ENCODE results near the gene IQCC. TPM values are rescaled to one million over a fixed set of nuclear protein-coding genes. Genes with fewer than 3 reads are reported as not detected.

Gene IQCC
- total and polyA plus RNA-seq, 2 donors (not counting 1 experiment from before 2014, with no cell fraction given): 2.0 to 2.3 TPM

DNA sequence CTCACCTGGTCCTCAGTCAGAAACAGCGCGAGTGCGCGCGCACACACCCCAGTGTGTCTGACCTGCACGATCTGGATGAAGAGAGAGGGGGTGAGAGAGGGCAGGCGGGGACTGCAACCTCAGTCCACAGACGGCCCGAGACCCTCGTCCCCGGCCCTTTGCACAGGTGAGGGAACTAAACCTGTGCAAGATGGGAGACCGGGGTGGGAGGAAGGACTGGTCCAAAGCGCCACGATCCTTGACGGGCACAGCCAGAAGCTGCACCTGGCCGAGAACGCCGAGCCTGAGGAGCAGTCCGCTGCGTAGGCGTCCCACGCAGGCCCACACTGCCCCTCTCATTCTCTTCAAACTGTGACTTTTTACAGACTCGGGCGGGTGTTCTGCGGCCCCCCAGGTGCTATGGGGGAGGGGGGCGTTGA lies 519 bp upstream of the IQCC start:
- Histone ChIP-seq H3K4me2 (ENCODE audit: extremely low read depth, insufficient read depth, low read length) (peak overlapping the region; percentile 99), H3K9ac (ENCODE audit: insufficient read depth, low read length) (peak overlapping the region; percentile 91), H3K9me3 (ENCODE audit: control insufficient read depth, insufficient read depth, low read depth, low read length) (no peaks in the 10 kb centered on the region), H3K27me3 (ENCODE audit: control insufficient read depth, insufficient read depth, low read length) (no peaks in the 10 kb centered on the region), H3K36me3 (ENCODE audit: control insufficient read depth, insufficient read depth, low read length) (no peaks in the 10 kb centered on the region), H3K79me2 (ENCODE audit: control insufficient read depth, insufficient read depth, low read length) (no peaks in the 10 kb centered on the region), H4K20me1 (ENCODE audit: control insufficient read depth, extremely low read depth, insufficient read depth, low read length) (no peaks in the 10 kb centered on the region), H3K4me1 (ENCODE audit: control insufficient read depth, extremely low read depth, insufficient read depth, low read length) (peaks cover 8% of the 10 kb centered on the region), H2AFZ (ENCODE audit: low read length) (peak overlapping the region; percentile 56), H3K27ac (ENCODE audit: insufficient read depth, low read length) (peak overlapping the region; percentile 90), H3K4me3 (replicated peaks in 1 of 4; ENCODE audit: control extremely low read depth in 1 of 4, insufficient read depth in 1 of 4, low read depth in 3 of 4, low read length in 4 of 4) (peak overlapping the region; percentile 76 to 87 (median 82))
- DNase-seq (ENCODE audit: low read depth in 2 of 2): no peak
- TF ChIP-seq EZH2 (IDR thresholded peaks at IDR 0.05; ENCODE audit: low read length, missing control alignments) (no peak), CTCF (conservative IDR thresholded peaks at IDR 0.05 in 1 of 2, IDR thresholded peaks at IDR 0.05 in 1 of 2; ENCODE audit: low read depth in 1 of 2, low read length in 2 of 2) (no peak)

- Histone ChIP-seq H3K27ac (ENCODE audit: insufficient read depth, low read length) (no peak overlapping the region), H3K4me2 (ENCODE audit: extremely low read depth, insufficient read depth, low read length) (no peak overlapping the region), H3K9ac (ENCODE audit: insufficient read depth, low read length) (no peak overlapping the region), H3K27me3 (ENCODE audit: control insufficient read depth, insufficient read depth, low read length) (no peaks in the 10 kb centered on the region), H2AFZ (ENCODE audit: low read length) (no peak overlapping the region), H3K4me3 (replicated peaks in 1 of 4; ENCODE audit: control extremely low read depth in 1 of 4, insufficient read depth in 1 of 4, low read depth in 3 of 4, low read length in 4 of 4) (no peak overlapping the region), H3K79me2 (ENCODE audit: control insufficient read depth, insufficient read depth, low read length) (no peaks in the 10 kb centered on the region), H3K4me1 (ENCODE audit: control insufficient read depth, extremely low read depth, insufficient read depth, low read length) (peaks cover 3% of the 10 kb centered on the region), H4K20me1 (ENCODE audit: control insufficient read depth, extremely low read depth, insufficient read depth, low read length) (no peaks in the 10 kb centered on the region), H3K36me3 (ENCODE audit: control insufficient read depth, insufficient read depth, low read length) (no peaks in the 10 kb centered on the region), H3K9me3 (ENCODE audit: control insufficient read depth, insufficient read depth, low read depth, low read length) (no peaks in the 10 kb centered on the region)
- DNase-seq (ENCODE audit: low read depth in 2 of 2): no peak
- no peak for TF ChIP-seq EZH2 (IDR thresholded peaks at IDR 0.05; ENCODE audit: low read length, missing control alignments)
- no peak for TF ChIP-seq CTCF (conservative IDR thresholded peaks at IDR 0.05 in 1 of 2, IDR thresholded peaks at IDR 0.05 in 1 of 2; ENCODE audit: low read depth in 1 of 2, low read length in 2 of 2)
Measured at GRCh38 chr1:32208469-32208868, 3.0 kb downstream of the IQCC start.

DNA sequence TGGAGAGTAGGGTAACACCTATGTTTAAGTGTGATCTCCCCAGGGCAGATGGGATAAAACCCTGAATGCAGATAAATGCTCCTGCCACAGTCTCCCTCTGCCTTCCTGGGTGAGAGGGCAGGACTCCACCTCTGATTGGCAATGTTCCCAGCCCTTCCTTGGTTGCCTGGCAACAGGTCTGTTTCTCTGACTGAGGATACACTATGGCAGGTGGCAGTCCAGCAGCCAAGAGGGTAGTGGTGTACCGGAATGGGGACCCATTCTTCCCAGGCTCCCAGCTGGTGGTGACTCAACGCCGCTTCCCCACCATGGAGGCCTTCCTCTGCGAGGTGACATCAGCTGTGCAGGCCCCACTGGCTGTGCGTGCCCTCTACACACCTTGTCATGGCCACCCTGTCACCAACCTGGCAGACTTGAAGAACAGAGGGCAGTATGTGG lies 3.4 kb downstream of the IQCC start, which contains the start of gene DCDC2B:
Gene DCDC2B (plus strand): TSS at position 199 of the 438 bp plus-strand sequence. CDS start 5 bp downstream, at position 204.
- Histone ChIP-seq H2AFZ (ENCODE audit: low read length) (no peak within 1 kb of the TSS), H3K4me1 (ENCODE audit: control insufficient read depth, extremely low read depth, insufficient read depth, low read length) (peaks cover 3% of the 10 kb centered on the region), H3K4me3 (replicated peaks in 1 of 4; ENCODE audit: control extremely low read depth in 1 of 4, insufficient read depth in 1 of 4, low read depth in 3 of 4, low read length in 4 of 4) (no peak within 1 kb of the TSS), H3K36me3 (ENCODE audit: control insufficient read depth, insufficient read depth, low read length) (no peaks in the 10 kb centered on the region), H3K79me2 (ENCODE audit: control insufficient read depth, insufficient read depth, low read length) (no peaks in the 10 kb centered on the region), H3K27me3 (ENCODE audit: control insufficient read depth, insufficient read depth, low read length) (no peaks in the 10 kb centered on the region), H4K20me1 (ENCODE audit: control insufficient read depth, extremely low read depth, insufficient read depth, low read length) (no peaks in the 10 kb centered on the region), H3K4me2 (ENCODE audit: extremely low read depth, insufficient read depth, low read length) (no peak within 1 kb of the TSS), H3K9me3 (ENCODE audit: control insufficient read depth, insufficient read depth, low read depth, low read length) (no peaks in the 10 kb centered on the region), H3K9ac (ENCODE audit: insufficient read depth, low read length) (no peak within 1 kb of the TSS), H3K27ac (ENCODE audit: insufficient read depth, low read length) (no peak within 1 kb of the TSS)
- peak; percentile 31 to 55 for DNase-seq (ENCODE audit: low read depth in 2 of 2)
- TF ChIP-seq CTCF (conservative IDR thresholded peaks at IDR 0.05 in 1 of 2, IDR thresholded peaks at IDR 0.05 in 1 of 2; ENCODE audit: low read depth in 1 of 2, low read length in 2 of 2) (no peak), EZH2 (IDR thresholded peaks at IDR 0.05; ENCODE audit: low read length, missing control alignments) (no peak)

Data from fibroblast of lung (primary cell).